Measurements from ENCODE around the gene RABL6. TPM values are rescaled to one million over a fixed set of nuclear protein-coding genes. Genes with fewer than 3 reads are reported as not detected.
"Not testable (repeated sequence)": the region's sequence is repeated elsewhere in the genome, so short reads cannot be mapped to it uniquely, and the experiment has no call there.

RABL6 gene
- total RNA-seq, 1 donor, result 72.1 TPM

- no peak for DNase-seq (ENCODE audit: low read depth)
Measured at GRCh38 chr9:136798708-136799078, 9.1 kb upstream of the RABL6 start.

GRCh38 chr9:136799079-136799853 lies 8.5 kb upstream of the RABL6 start:
- no peak for DNase-seq (ENCODE audit: low read depth)
- H3K4me3 ChIP-seq (ENCODE audit: low read depth, low read length), result peak overlapping the region; percentile 45
- TF ChIP-seq, protein P1, sequence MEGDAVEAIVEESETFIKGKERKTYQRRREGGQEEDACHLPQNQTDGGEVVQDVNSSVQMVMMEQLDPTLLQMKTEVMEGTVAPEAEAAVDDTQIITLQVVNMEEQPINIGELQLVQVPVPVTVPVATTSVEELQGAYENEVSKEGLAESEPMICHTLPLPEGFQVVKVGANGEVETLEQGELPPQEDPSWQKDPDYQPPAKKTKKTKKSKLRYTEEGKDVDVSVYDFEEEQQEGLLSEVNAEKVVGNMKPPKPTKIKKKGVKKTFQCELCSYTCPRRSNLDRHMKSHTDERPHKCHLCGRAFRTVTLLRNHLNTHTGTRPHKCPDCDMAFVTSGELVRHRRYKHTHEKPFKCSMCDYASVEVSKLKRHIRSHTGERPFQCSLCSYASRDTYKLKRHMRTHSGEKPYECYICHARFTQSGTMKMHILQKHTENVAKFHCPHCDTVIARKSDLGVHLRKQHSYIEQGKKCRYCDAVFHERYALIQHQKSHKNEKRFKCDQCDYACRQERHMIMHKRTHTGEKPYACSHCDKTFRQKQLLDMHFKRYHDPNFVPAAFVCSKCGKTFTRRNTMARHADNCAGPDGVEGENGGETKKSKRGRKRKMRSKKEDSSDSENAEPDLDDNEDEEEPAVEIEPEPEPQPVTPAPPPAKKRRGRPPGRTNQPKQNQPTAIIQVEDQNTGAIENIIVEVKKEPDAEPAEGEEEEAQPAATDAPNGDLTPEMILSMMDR (IDR thresholded peaks at IDR 0.05; ENCODE audit: insufficient read depth, low read depth, low read length), result no peak

More at GRCh38 chr9:136798708-136799078, 9.1 kb upstream of the RABL6 start:
- TF ChIP-seq, protein P1 (IDR thresholded peaks at IDR 0.05; ENCODE audit: insufficient read depth, low read depth, low read length), result no peak
- H3K4me3 ChIP-seq (ENCODE audit: low read depth, low read length), result no peak overlapping the region

GRCh38 chr9:136799854-136800657 lies 7.7 kb upstream of the RABL6 start:
- H3K4me3 ChIP-seq (ENCODE audit: low read depth, low read length), result peak overlapping the region; percentile 64
- TF ChIP-seq, protein P1 (IDR thresholded peaks at IDR 0.05; ENCODE audit: insufficient read depth, low read depth, low read length), result no peak
- peak; percentile 88 for DNase-seq (ENCODE audit: low read depth)

DNA sequence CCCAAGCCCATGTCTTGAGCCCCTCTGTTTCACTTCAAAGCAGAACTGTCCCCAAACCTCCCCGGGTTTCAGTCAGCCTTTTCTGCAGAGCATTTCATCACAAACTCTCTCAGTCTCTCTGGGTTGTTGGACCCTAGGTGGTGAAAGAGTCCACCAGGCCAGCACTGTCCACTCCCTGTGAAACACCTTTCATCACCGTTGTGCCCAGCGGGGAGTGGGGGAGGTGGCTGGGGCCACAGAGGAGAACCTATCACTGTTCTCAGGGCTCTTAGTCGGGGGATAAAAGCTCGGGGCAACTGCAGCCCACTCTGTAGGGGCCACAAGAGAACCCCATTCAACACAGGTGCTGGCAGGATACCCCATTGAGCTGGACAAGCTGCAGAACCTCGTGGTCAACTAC lies 5.4 kb upstream of the RABL6 start:
- no peak for DNase-seq (ENCODE audit: low read depth)
- H3K4me3 ChIP-seq (ENCODE audit: low read depth, low read length), result no peak overlapping the region
- TF ChIP-seq, protein P1 (IDR thresholded peaks at IDR 0.05; ENCODE audit: insufficient read depth, low read depth, low read length), result no peak

GRCh38 chr9:136803009-136803550 lies 4.7 kb upstream of the RABL6 start:
- not testable (repeated sequence) for DNase-seq (ENCODE audit: low read depth); H3K4me3 ChIP-seq (ENCODE audit: low read depth, low read length)

- TF ChIP-seq, protein P1 (IDR thresholded peaks at IDR 0.05; ENCODE audit: insufficient read depth, low read depth, low read length), result no peak
- no peak for DNase-seq (ENCODE audit: low read depth)
- H3K4me3 ChIP-seq (ENCODE audit: low read depth, low read length), result no peak overlapping the region
Measured at GRCh38 chr9:136803551-136804508, 3.9 kb upstream of the RABL6 start.

Measured in fibroblast of villous mesenchyme (primary cell).